Panc1 (cell line): ENCODE measurements around the gene FOXN1.

Experiments
- POLR2AphosphoS5 ChIP-seq: IDR thresholded peaks from 2 replicates; pipeline ENCODE4 v1.6.1; 2012; ENCODE audit warnings: mild to moderate bottlenecking, low read depth, low read length, moderate library complexity
- TF ChIP-seq, protein P1 (sequence below): fragments of 450-650 bp; IDR thresholded peaks from 2 replicates; pipeline ENCODE4 v1.5.1; 2017; ENCODE audit warnings: mild to moderate bottlenecking

GRCh38 chr17:28530250-28530649, 24.1 kb downstream of the FOXN1 start:
- TF ChIP-seq POLR2AphosphoS5, result no peak
- TF ChIP-seq, protein P1, sequence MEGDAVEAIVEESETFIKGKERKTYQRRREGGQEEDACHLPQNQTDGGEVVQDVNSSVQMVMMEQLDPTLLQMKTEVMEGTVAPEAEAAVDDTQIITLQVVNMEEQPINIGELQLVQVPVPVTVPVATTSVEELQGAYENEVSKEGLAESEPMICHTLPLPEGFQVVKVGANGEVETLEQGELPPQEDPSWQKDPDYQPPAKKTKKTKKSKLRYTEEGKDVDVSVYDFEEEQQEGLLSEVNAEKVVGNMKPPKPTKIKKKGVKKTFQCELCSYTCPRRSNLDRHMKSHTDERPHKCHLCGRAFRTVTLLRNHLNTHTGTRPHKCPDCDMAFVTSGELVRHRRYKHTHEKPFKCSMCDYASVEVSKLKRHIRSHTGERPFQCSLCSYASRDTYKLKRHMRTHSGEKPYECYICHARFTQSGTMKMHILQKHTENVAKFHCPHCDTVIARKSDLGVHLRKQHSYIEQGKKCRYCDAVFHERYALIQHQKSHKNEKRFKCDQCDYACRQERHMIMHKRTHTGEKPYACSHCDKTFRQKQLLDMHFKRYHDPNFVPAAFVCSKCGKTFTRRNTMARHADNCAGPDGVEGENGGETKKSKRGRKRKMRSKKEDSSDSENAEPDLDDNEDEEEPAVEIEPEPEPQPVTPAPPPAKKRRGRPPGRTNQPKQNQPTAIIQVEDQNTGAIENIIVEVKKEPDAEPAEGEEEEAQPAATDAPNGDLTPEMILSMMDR, result no peak
